GM20431 (cell line): ENCODE measurements around the gene WNT3A.

Source experiments
- in situ Hi-C: fragments of 300-500 bp; cut with MseI, MboI; formaldehyde crosslinking; loops from one replicate; pipeline ENCODE4 v1.15.0; 2020; ENCODE audit warnings: low sequenced_read_pairs; ENCODE audit not compliant: unreplicated experiment

The WNT3A gene

GRCh38 chr1:228093050-228093906, 86.5 kb downstream of the WNT3A start:
- in situ Hi-C loops: loop anchor here (25.0 kb wide), 1 partner anchor 306 kb away; no protein-coding TSS in a partner anchor

- in situ Hi-C loops: loop anchor here (25.0 kb wide), 1 partner anchor 307 kb away; no protein-coding TSS in a partner anchor
Measured at GRCh38 chr1:228094432-228095016, 87.7 kb downstream of the WNT3A start.

GRCh38 chr1:228095161-228095560, 88.4 kb downstream of the WNT3A start:
- in situ Hi-C loops: loop anchor here (25.0 kb wide), 1 partner anchor 308 kb away; no protein-coding TSS in a partner anchor

- in situ Hi-C loops: loop anchor here (25.0 kb wide), 1 partner anchor 309 kb away; no protein-coding TSS in a partner anchor
Measured at GRCh38 chr1:228095938-228096337, 89.1 kb downstream of the WNT3A start.

GRCh38 chr1:228096416-228097332, 89.9 kb downstream of the WNT3A start:
- in situ Hi-C loops: loop anchor here (25.0 kb wide), 1 partner anchor 309 kb away; no protein-coding TSS in a partner anchor

- in situ Hi-C loops: loop anchor here (25.0 kb wide), 1 partner anchor 310 kb away; no protein-coding TSS in a partner anchor
Measured at GRCh38 chr1:228097333-228098081, 90.7 kb downstream of the WNT3A start.

GRCh38 chr1:228098323-228098931, 91.6 kb downstream of the WNT3A start:
- in situ Hi-C loops: loop anchor here (25.0 kb wide), 1 partner anchor 311 kb away; no protein-coding TSS in a partner anchor

GRCh38 chr1:228099331-228099732, 92.5 kb downstream of the WNT3A start:
- in situ Hi-C loops: loop anchor here (25.0 kb wide), 1 partner anchor 312 kb away; no protein-coding TSS in a partner anchor

GRCh38 chr1:228100822-228101613, 94.2 kb downstream of the WNT3A start:
- in situ Hi-C loops: no loop called here

GRCh38 chr1:228101614-228101993, 94.8 kb downstream of the WNT3A start:
- in situ Hi-C loops: no loop called here

- in situ Hi-C loops: no loop called here
Measured at GRCh38 chr1:228101994-228102790, 95.4 kb downstream of the WNT3A start.

GRCh38 chr1:228102791-228103620, 96.2 kb downstream of the WNT3A start, which contains the start of gene C1orf35:
Gene C1orf35 (minus strand): TSS chr1:228103325. CDS start chr1:228103227, 98 bp downstream.
- in situ Hi-C loops: no loop called here

- in situ Hi-C loops: no loop called here
Measured at GRCh38 chr1:228104526-228105269, 97.9 kb downstream of the WNT3A start.

- in situ Hi-C loops: no loop called here
Measured at GRCh38 chr1:228105270-228105995, 98.6 kb downstream of the WNT3A start.
